Left cardiac atrium (tissue), 4 donors: ENCODE measurements around the gene PKN2. TPM values are rescaled to one million over a fixed set of nuclear protein-coding genes. Genes with fewer than 3 reads are reported as not detected.
A peak's percentile ranks its signal among the peaks of the same experiment; 100 is the strongest.

Experiments
- ATAC-seq, 2 donors: fragments of 200-7000 bp; cut with Tn5 transposase; one replicate each; pipeline ENCODE4 v1.9.1; 2020; ENCODE audit warnings: mild to moderate bottlenecking in 2 of 2, moderate library complexity in 2 of 2
- DNase-seq: peaks from one replicate; pipeline ENCODE4 v3.0.0-alpha.2; 2020
- intact Hi-C, 2 donors: fragments of 100-400 bp; cut with DNase I; formaldehyde crosslinking; loops; one replicate each; pipeline versions ENCODE4 v1.14.1 to v1.15.1; 2022 to 2023
- long read RNA-seq: library from polyadenylated mRNA; unstranded; transcript quantifications from one replicate; pipeline ENCODE4 v2.0.0, GENCODE V29; 2021
- total RNA-seq, 2 donors: library from RNA; stranded (reverse); fragmentation: NEBNext Ultra II Directional; extraction: Animal tissue kit (Norgen Biotek cat#: 25700); gene quantifications; one replicate each; pipeline ENCODE4 v1.2.1, GENCODE V29; 2021
- donor health status: DM: no; HTN: yes; CAD: no.
- donor health status: DM: no; HTN: yes; CAD: no; lungs with severe emphysema.
- donor health status: DM: yes; HTN: yes; CAD: no.
- donor health status: Dilated cardiomyopathy.

PKN2 gene
- total RNA-seq = 10 to 100 TPM; 31.6 to 36.0 TPM
- long read RNA-seq, full-length matches to known transcripts = 5 of 8 reads
- long read RNA-seq, partial matches to known transcripts = 3 of 8 reads
- long read RNA-seq, other reads (novel, unspliced or antisense) = 0 of 8 reads

DNA sequence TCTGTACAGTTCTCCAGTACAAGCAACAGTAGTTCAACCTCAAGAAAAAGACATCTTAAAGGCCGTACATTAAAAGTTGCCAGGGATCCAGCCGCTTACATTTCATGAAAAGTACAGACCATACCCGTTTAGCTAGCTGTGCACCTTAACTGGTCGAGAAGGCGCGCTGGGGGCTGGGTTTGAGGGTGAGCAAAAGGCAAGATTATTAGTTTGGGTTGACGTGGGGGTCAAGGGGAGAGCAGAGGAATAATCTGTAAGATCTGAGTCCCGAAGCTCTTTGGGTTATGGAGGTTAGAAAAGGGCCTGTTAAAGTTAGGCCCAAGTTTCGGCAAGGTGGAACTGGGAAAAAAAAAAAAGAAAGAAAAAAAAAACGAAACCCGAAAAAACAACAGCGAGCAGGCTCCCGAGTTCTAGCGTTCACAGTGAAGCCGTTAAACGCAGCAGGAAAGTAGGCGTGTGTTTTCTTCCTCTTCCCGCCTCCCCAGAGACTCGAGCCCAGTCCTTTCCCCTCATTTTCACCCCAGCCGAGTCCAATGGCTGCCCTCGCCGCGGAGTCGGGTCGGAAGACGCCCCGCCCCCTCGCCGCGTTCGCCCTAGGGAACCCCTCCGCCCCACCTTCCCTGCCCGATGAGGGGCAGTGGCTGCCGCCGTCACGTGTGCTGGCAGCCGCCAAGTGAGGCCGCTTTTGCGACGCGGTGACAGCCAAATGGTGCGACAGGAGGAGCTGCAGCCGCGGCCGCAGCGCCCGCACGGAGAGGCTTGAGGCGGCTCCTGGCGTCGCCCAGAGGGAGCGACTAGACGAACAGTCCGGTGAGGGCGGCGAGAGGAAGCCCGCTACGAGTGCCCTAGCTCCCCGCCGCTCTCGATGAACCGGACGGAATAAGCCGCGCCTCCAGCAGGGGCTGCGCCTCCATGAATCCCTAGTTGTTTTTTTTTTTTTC, at the start of gene PKN2:
Gene PKN2 (plus strand): TSS at position 733 of the 941 bp plus-strand sequence. CDS start 308 bp downstream, outside the sequence.
- ATAC-seq (peak; percentile 99), DNase-seq (peak; percentile 98)
- intact Hi-C loops = no loop called here

DNA sequence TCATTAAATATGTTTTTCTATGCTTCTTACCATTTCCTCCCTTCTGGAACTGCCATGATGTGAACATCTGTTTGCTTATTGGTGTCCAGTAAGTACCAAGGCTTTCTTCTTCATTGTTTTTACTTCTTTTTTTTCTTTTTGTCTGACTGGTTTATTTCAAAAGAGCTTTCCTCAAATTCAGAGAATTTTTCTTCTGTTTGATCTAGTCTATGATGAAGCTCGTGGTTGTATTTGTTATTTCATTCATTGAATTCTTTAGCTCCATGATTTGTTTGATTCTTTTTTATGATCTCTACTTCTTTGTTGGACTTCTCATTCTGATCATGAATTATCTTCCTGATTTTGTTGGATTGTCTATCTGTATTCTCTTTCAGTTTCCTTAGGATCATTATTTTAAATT, 49.5 kb upstream of the PKN2 start:
- intact Hi-C loops = no loop called here
- no peak for DNase-seq
- no peak for ATAC-seq

- intact Hi-C loops = no loop called here
- DNase-seq (no peak), ATAC-seq (no peak)
Observed at GRCh38 chr1:88640060-88640459, 44.0 kb upstream of the PKN2 start.

DNA sequence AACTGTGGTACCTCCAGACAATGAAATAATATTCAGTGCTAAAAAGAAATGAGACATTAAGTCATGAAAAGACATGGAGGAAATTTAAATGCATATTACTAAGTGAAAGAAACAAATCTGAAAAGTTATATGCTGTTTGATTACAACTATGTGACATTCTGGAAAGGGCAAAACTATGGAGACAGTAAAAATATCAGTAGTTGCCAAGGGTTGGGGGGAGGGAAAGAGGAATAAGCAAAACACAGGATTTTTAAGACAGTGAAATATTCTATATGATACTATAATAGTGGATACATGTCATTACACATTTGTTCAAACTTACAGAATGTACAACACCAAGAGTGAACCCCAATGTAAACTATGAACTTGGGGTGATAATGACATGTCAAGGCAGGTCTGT, 38.2 kb upstream of the PKN2 start:
- no peak for DNase-seq
- intact Hi-C loops = no loop called here
- ATAC-seq = no peak

DNA sequence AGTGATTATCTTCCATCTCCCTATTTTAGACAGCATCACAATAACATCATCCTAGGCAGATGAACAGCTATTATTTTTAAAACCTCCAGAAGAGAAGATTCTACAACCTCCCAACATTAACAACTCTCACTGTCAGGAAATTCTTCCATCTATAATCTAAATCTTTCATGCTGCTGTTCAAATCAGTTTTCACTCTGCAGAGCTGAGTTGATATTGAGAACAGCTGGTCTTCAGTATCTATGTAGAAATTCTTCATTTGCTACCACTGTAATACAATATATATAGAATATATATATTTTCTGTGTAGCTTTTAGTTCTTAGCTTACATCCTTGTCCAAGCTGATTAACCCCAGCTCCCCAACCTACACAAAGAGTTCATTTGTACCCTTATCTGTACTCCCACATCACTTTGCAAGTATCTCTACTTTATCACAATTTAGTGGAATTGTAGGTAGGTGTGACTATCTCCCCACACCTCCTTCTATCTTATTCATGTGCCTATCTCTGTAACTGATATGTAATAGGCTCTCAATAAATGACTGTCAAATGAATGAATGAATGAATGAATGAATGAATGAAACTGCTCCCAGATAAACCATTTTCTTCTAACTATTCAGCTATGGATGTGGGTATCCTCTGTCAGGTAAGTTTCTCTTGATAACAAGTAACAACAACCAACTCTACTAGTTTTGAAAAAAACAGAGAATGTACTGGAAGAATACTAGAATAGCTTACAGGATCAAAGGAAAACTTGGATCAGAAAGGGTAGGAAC, 37.4 kb upstream of the PKN2 start:
- no peak for DNase-seq

GRCh38 chr1:88647249-88647645, 36.8 kb upstream of the PKN2 start:
- ATAC-seq = no peak
- intact Hi-C loops = no loop called here
- no peak for DNase-seq

More for the DNA sequence above, 37.4 kb upstream of the PKN2 start:
- no peak for ATAC-seq
- intact Hi-C loops = no loop called here

- ATAC-seq (no peak), DNase-seq (no peak)
- intact Hi-C loops = no loop called here
Observed at GRCh38 chr1:88647749-88648415, 36.2 kb upstream of the PKN2 start.

DNA sequence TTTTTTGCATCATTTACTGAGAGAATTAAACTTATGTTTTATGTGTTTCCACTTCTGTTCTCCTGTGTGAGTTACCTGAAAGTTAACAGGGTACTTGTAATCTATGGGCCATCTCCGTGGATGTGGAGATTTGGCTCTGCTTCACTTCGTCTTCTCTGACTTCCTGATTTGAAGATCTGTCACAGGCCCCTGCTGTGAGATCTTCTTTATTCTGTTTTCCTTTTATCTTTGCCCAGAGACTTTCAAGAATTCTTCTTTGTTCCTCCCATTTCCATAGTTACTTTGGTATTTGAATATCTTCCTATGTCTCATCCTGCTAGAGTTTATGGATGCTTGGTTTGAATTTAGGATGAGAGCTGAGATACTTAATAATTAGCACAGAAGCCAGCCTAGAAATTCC, 35.4 kb upstream of the PKN2 start:
- DNase-seq (no peak), ATAC-seq (no peak)
- intact Hi-C loops = no loop called here

- DNase-seq = no peak
- ATAC-seq = no peak
- intact Hi-C loops = loop anchor here (10.0 kb wide), 2 partner anchors 225 to 235 kb away; no protein-coding TSS in a partner anchor
Observed at GRCh38 chr1:88649932-88650331, 34.1 kb upstream of the PKN2 start.

DNA sequence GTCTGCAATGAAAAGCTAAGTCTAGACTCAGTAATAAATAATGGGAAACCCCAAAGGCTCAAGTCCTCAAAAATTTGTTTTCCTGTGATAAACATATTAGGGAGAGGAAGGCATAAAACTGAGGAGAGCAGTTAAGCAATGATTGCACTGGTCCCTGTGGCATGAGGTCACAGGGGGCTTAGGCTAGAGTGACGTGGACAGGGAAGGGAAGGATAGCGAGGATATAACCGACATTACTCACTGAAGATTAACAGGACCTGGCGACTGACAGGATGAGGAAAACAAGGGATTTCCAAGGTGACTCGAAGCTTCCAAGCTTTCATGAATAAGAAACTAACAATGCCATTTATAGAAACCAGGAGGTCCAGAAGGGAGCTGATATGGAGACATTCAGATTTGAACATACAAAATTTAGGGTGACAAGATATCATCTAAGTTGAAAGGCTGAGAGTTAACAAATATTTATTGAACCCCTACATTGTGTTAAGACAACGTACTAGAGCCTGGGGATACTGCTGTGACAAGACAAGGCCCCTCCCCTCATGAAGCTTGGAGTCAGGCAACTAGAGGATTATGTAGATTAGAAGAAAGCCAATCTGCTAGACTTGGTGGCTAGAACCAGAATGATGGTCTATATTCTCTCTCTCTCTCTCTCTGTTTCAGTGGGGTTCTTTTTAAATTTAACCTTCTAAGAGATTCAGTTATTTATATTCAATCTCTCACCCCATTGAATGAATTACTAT, 33.2 kb upstream of the PKN2 start:
- intact Hi-C loops = loop anchor here (10.0 kb wide), 2 partner anchors 224 to 234 kb away; no protein-coding TSS in a partner anchor
- ATAC-seq (no peak), DNase-seq (no peak)

- no peak for DNase-seq
- ATAC-seq = no peak
- intact Hi-C loops = loop anchor here (10.0 kb wide), 2 partner anchors 220 to 230 kb away; no protein-coding TSS in a partner anchor
Observed at GRCh38 chr1:88655140-88655539, 28.9 kb upstream of the PKN2 start.

GRCh38 chr1:88655685-88656299, 28.3 kb upstream of the PKN2 start:
- DNase-seq = no peak
- ATAC-seq = no peak
- intact Hi-C loops = loop anchor here (10.0 kb wide), 2 partner anchors 219 to 229 kb away; no protein-coding TSS in a partner anchor

DNA sequence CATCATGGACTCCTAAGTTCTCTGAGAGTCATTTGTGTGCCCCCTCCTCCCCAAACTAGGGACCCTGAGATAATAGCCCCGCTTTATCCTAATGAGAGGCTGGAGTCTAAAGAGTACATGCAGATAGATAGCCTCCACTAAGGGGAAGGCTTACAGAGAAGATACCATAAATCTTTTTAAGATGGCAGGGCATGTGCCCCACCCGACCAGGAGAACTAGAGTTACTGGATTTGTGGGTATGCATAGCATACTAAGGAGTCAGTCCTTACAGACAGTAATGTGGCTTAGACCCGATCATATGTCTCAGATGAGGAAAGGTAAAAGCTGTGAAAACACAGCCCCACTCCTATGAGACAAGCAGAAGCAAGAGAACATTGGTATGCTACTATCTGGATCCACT, 25.7 kb upstream of the PKN2 start:
- DNase-seq (no peak), ATAC-seq (no peak)
- intact Hi-C loops = loop anchor here (10.0 kb wide), 2 partner anchors 216 to 226 kb away; no protein-coding TSS in a partner anchor

DNA sequence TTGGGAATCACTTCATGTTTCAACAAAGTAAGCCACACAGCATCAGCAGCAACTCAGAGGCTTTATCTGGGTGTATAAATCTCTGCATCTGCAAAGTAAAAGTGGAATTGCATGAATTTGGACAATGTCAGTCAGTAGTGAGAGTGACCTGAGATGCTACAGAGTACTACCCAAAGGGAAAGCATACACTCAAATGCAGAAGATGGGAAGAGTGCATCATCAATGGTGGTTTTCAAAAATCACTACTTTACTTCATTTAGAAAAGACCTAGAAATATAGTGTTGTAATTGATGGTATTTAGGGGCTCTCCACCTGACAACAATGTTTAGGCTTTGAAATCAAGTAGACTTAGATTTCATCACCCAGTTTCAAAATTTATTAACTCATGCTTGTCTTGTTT, 24.5 kb upstream of the PKN2 start:
- DNase-seq = no peak
- no peak for ATAC-seq
- intact Hi-C loops = loop anchor here (10.0 kb wide), 2 partner anchors 215 to 225 kb away; no protein-coding TSS in a partner anchor

DNA sequence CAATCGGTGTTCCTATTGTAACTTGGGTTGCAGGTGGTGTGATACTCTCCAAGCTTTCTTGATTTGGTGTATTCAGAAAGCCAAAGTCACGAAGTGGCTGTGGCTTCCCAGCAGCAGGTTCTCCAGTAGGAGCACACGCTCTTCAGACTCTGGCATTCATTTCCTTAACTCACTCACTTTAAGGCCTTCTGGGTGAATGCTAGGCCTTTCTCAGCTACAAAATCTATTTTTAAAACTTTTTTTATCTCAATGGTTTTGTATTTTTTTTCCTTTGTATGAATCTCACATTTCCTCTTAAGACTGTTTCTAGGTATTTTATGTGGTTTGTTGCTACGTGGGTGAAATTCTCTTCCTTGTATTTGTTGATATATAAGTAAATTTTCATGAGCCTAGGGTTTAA, 22.9 kb upstream of the PKN2 start:
- intact Hi-C loops = no loop called here
- ATAC-seq = no peak
- DNase-seq = no peak

DNA sequence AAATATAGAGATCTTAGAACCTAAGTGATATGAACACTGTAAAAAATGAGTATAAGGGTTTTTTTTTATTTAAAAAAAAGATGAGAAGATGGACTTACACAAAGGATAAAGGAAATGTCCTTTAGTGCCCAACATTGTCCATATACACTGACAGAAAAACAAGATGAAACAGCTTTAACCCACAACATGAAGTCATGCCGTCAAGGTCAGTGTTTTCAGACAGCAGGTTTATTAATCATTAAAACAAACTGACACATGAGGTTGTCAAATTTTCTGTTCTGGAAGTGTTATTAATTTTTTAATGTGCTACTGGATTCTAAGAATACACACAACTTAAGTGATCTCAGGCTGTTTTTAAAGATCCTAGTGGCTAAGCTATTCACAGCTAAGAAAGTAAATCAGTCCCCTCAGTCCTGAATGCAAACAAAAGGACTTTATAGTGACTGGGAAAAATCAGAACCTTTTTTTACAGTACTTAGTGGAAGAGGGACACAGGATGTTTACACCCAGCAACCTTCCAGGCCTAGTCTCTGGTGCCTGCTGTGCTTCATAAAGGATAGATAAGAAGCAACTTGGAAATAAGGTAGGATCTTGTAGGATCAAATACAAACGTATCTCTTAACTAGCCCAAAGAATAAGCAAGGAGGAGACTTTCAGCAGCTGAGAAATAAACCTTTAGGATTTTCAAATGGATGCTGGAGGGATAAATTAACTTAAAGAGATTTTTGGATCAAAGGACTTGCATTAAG, 21.9 kb upstream of the PKN2 start:
- ATAC-seq = no peak
- intact Hi-C loops = no loop called here
- no peak for DNase-seq

DNA sequence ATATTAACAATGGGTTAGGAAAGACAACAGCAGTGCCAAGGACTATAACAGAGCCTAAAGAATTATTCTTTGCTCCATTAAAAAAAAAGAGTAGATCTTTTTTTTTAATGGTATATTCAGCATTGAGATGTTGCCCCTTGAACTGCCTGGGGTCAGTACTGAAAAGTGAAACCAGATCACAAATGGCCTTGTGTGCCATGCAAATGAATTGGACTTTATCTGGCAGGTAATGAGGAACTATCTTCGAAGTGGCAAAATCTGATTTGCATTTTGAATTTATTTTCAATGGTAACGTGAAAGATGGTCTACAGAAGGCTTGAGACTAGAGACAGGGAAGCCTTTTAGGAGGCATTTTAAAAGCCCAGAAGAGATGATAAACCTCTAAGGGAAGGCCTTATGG, 21.4 kb upstream of the PKN2 start:
- ATAC-seq (no peak), DNase-seq (no peak)
- intact Hi-C loops = no loop called here
